LNCaP clone FGC (cell line): ENCODE measurements around the gene XAGE1A.
"Not testable (repeated sequence)": the region's sequence is repeated elsewhere in the genome, so short reads cannot be mapped to it uniquely, and the experiment has no call there.

Experiments
- DNase-seq: peaks from one replicate; pipeline ENCODE4 v3.0.0-alpha.2; 2011; ENCODE audit warnings: low read depth
- H3K4me3 ChIP-seq: 2 replicates; pipeline ENCODE4 v1.5.1; 2011; ENCODE audit warnings: mild to moderate bottlenecking, low read depth, low read length, control low read depth
- CTCF ChIP-seq: IDR thresholded peaks from 2 replicates; pipeline ENCODE4 v1.5.1; 2012; ENCODE audit warnings: mild to moderate bottlenecking; ENCODE audit not compliant: control insufficient read depth, insufficient read depth; ENCODE audit errors: extremely low read depth

Gene XAGE1A

GRCh38 chrX:52542311-52542710 lies 46.7 kb downstream of the XAGE1A start:
- TF ChIP-seq CTCF: no peak
- DNase-seq: no peak
- H3K4me3 ChIP-seq: no peak overlapping the region

- no peak for DNase-seq
- H3K4me3 ChIP-seq: no peak overlapping the region
- TF ChIP-seq CTCF: no peak
These were observed 48.7 kb downstream of the XAGE1A start for GRCh38 chrX:52544147-52544840.

GRCh38 chrX:52548769-52549168 lies 53.2 kb downstream of the XAGE1A start:
- H3K4me3 ChIP-seq, DNase-seq: not testable (repeated sequence)
